ELF-1 (cell line): ENCODE results near the gene STIM1.

Experiments used
- DNase-seq: peaks from one replicate; pipeline ENCODE4 v3.0.0-alpha.2; 2016; ENCODE audit warnings: low read depth, low spot score

STIM1 gene

DNA sequence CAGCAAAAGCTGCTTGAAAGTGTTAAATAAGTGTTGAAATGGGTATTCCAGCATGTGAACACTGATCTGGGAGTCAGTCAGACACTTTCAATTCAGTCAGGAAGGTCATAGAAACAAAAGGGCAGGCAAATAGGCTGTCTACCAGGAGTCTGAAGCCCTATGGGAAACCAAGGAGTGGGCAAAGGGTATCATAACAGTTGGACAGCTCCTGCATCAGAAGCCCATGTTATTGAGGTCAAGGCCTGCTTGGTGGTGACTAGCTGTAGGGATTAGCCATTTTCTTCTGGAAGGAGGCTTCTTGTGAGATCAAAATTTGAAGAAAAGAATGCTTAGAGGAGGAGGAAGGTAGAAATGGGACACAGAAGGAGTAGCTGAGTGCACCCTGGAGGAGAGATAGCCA, 97.3 kb downstream of the STIM1 start:
- no peak for DNase-seq

GRCh38 chr11:3953327-3953726, 97.9 kb downstream of the STIM1 start:
- DNase-seq, result no peak

- no peak for DNase-seq
Observed at GRCh38 chr11:3954448-3955298, 99.2 kb downstream of the STIM1 start.

DNA sequence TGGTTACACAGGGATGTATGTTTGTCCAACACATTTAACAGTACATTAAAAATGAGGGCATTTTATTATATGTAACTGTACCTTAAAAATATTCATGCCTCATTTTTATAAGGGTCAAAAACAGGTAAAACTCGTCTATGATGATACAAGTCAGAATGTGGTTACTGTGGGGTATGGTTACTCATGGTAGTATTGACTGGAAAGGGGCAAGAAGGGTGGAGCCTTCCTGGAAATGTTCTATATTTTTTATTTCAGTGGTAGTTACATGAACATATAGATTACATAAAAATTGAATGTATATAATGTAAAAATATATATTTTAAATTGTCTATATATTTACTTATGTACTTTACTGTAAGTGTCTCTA, 99.8 kb downstream of the STIM1 start:
- no peak for DNase-seq

DNA sequence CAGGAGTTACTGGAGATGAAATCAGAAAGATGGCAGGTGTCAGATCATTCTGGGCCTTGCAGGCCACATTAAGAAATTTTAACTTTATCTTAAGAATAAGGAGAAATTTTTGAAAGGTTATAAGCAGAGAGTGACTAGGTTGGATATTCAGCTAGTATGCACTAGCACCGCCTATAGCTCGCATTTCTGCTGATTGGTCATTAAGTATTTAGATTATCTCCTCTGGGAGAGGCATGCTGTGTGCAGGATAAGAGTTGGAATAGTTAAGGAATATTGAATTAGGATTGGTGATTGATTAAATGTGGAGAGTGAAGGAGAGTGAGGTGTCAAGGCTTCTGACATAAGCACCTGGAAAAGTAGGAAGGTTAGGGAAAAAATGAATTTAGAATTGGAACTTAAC, 100.6 kb downstream of the STIM1 start:
- no peak for DNase-seq

GRCh38 chr11:3956748-3957147, 101.3 kb downstream of the STIM1 start:
- no peak for DNase-seq

- no peak for DNase-seq
Observed at GRCh38 chr11:3957437-3957836, 102.0 kb downstream of the STIM1 start.

- no peak for DNase-seq
Observed at GRCh38 chr11:3958281-3958680, 102.8 kb downstream of the STIM1 start.

DNA sequence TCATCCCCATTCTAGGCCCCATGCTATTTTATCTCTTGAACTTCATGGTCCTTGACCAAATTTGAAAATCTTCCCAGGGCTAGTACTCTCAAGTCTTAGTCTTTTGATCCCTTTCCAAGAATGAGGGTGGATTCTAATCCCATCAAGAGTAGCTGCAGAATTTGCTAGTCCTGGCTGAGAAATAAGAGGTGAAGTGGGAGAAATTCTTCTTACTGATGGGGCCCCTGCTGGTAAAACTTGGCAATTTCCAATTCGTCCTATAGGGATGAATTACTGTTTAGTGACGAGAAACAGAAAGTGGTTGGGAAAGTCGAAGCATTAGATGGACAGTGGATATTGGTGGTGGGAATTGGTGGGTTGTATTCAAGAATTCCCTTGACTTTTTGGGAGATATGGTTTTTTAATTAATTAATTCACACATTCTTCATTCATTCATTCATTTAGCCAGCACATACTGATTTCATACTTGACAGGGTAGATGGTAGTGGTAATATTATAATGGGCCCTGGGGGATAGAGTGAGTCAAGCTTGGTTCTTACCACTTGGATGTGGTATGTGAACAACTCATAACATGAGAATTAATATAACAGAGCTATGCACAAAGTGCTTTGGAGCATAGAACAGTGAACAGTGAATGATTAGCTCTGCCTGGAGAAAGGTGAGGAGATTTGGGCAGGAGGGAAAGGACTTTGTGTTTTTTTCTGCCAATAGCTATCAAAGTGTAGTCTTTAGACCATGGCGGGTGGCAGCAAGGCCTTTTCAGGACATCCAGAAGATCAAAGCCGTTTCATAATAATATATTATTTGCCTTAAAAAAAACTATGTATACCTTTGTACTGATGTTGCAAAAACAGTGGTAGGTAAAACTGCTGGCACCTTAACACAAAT, 103.8 kb downstream of the STIM1 start:
- DNase-seq, result no peak

- no peak for DNase-seq
Observed at GRCh38 chr11:3959903-3960265, 104.4 kb downstream of the STIM1 start.

DNA sequence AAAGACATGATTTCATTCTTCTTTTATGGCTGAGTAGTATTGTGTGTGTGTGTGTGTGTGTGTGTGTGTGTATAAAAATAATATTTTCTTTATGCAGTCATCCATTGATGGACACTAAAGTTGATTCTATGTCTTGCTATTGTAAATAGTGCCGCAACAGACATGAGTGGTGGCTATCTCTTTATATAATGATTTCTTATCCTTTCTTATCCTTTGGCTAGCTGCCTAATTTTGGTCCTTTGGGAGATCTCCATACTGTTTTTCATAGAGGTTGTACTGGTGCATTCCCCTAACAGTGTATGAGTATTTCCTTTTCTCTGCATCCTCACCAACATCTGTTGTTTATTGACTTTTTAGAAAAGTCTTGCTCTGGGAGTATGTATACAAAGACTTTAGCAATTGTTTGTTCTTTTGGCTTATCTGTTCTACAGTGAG, 107.0 kb downstream of the STIM1 start:
- no peak for DNase-seq

- no peak for DNase-seq
Observed at GRCh38 chr11:3964056-3964455, 108.6 kb downstream of the STIM1 start.

DNA sequence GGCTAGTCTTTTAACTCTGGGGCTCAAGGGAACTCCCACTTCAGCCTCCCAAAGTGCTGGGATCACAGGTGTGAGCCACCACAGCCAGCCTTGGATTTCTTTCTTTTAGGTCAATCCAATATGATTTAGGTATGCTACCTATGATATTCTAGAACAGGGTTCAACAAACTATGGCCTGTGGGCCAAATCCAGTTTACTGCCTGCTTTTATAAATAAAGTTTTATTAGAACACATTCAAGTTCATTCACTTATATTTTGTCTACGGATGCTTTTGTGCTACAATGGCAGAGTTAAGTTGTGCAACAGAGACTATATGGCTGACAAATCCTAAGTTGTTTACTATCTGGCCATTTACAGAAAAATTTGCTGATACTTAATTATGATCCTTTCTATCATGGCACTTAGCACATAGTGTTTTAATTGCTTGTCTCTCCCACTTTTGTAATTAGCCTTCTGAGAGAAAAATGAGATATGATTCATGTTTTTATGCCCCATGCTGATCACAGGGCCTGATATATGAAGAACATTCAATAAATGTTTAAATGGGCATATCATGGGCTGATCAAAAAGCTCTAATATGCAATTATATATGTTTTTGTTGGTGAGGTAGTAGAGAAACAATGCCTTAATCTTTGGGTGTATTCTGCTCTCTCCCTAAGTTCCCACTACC, 109.6 kb downstream of the STIM1 start:
- DNase-seq, result no peak

DNA sequence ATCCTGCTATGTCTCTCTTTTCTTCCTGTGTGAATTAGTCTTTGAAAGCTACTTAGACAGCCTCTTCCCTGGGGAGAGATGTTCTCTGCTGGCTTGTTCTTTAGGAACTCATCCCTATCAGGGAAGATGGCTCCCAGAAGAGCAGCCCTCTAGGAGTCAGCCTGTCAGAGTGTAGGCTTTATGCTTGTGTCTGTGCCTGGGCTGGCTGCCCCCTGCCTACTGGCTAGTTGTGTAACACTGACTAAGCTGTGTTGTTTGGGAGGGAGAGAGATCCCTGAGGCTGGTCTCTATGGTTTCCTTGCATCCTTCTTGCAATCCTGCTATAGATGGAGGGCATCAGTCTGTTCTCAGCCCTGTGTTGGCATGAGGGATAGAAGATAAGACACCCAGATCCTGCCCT, 112.2 kb downstream of the STIM1 start:
- no peak for DNase-seq

GRCh38 chr11:3969200-3969599, 113.7 kb downstream of the STIM1 start:
- DNase-seq, result no peak

- DNase-seq, result no peak
Observed at GRCh38 chr11:3969613-3970012, 114.1 kb downstream of the STIM1 start.

DNA sequence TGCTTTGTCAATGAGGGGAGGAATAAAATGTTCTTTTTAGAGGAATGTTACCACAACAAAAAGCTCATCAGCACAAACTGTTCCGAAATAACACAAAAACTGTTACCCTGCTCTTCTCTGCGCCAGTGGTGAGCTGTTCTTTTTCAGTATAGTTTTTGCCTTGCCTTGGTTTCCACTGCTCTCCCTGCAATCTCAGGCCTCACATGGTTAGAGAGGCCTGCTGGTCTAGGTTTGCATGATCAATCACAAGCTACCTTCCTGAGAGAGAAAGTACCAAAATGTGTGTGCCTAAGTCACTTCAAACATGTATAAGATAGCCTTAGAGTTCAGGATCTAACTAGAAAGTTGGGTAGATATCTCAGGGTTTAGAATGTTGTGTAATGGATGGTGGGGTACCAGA, 114.6 kb downstream of the STIM1 start:
- DNase-seq, result no peak

- DNase-seq, result no peak
Observed at GRCh38 chr11:3971756-3972404, 116.4 kb downstream of the STIM1 start.

DNA sequence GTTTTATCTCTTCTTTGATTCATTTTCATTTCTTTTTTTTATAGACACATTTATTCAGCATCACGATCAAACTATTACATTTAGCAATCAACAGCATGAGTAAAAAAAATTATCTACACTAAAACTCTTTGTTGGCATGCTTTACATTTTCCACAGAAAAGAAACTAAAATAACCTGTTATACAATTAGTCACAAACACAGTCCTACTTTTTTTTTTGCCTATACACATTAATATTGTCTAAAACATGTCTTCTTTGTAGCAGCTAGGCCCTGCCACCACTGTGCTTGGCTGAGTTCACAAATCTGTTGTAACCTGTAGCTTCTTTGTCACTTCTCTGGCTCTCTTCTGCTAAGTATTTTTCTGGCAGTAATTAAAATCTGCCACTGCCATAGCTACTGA, 117.0 kb downstream of the STIM1 start:
- DNase-seq, result no peak

GRCh38 chr11:3977078-3977477, 121.6 kb downstream of the STIM1 start:
- no peak for DNase-seq

DNA sequence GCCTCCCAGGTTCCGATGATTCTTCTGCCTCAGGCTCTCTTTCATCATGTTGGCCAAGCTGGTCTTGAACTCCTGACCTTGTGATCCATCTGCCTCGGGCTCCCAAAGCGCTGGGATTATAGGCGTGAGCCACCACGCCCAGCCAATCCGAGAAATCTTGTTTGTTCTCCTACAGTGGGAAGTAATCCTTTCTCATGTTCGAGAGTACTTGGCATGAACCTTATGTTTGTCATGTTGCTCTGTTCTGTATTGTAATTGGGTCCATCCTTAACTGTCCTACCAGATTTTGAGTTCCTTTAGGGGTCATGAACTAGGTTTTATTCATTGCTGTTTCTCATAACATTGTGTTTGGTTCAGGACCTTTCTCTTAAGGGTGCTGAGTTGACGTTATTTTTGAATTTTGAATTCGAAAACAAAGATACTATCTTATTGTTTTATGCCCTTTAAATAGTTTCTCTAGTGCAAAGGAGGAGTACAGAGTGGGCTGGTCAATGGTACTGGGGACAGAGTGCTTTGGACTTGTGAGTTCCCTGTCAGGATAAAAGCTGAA, 125.7 kb downstream of the STIM1 start:
- no peak for DNase-seq

DNA sequence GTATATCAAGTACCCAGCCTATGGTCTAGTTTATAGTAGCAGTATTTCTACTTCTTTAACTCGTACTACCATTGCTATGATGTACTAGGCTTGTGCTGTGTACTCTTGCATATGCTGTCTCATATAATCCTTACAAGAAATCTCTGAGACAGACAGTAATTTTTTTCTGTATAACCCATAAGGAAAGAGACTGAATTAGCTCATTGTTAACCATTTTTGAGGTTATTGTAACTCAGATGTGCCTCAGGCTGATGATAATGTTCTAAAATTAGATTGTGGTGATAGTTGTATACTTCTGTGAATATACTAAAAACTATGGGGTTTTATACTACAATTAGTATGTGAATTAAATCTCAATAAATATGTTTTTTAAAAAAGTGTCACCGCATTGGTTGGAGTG, 127.0 kb downstream of the STIM1 start:
- no peak for DNase-seq
